CD4-positive, alpha-beta T cell treated with Interleukin-6 for 4 hours (primary cell): ENCODE results near the gene GARNL3.
A peak's percentile ranks its signal among the peaks of the same experiment; 100 is the strongest.

Experiments used
- DNase-seq: peaks from one replicate; pipeline ENCODE4 v3.0.0-alpha.2; 2020; ENCODE audit warnings: mixed read lengths

Gene GARNL3

DNA sequence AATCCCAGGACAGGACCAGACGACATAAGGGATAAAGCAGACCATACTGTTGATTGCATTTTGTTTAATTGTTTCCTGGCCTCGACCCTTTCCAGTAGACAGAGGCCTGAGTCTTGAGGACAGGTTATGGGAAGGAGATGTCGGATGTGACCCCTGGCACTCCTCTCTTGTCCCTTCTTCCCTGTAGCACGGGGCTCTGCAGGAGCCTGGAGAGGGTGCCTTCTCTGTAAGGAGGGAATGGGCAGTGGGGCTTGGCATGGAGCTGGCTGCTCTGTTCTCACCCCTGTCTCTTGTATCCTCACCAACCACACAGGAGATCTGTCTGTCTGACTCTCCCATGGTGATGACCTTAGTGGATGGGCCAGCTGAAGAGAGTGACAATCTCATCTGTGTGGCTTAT is 92.3 kb downstream of the GARNL3 start:
- no peak for DNase-seq

GRCh38 chr9:127358023-127358535 is 93.5 kb downstream of the GARNL3 start:
- no peak for DNase-seq

DNA sequence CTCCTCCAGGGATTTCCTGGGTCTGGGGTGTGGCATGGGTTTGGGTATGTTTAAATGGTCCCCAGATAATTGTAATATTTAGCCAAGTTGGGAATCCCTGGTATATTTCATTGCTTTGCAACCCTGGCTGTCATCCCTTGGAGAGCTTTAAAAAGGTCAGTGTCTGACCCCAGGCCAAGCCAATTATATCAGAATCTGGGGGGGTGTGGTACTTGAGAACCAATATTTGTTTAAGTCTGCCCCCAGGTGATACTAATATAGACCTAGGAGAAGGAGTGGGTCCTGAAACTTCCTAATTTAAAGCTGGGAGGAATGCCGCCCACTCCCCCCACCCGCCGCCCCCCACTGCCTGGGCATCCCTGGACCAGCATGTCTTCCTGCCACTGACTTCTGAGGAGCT is 94.2 kb downstream of the GARNL3 start:
- no peak for DNase-seq

GRCh38 chr9:127360250-127360649 is 95.7 kb downstream of the GARNL3 start:
- no peak for DNase-seq

DNA sequence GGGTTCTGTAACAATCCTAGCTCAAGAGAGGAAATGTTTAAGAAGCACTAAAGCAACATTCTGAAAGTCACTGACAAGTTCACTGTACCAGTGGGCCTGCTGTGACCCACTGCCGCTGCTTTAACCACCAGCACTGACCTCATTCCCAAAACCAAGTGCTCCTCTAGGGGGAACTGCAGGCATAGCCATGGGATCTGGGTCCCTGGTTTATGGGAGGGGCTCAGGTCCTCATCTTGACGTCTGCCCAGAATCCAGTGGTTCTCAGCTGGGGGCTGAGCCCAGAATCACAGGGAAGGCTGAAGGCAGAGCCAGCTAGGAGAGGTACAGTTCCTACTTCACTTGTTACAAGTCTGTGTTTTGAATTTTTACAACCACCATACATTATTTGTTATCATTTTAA is 96.3 kb downstream of the GARNL3 start:
- peak; percentile 14 for DNase-seq

- no peak for DNase-seq
Observed at GRCh38 chr9:127361561-127361960, 97.0 kb downstream of the GARNL3 start.

- DNase-seq: no peak
Observed at GRCh38 chr9:127362829-127363228, 98.3 kb downstream of the GARNL3 start.

- DNase-seq: no peak
Observed at GRCh38 chr9:127365461-127365860, 100.9 kb downstream of the GARNL3 start.

GRCh38 chr9:127366594-127366993 is 102.0 kb downstream of the GARNL3 start:
- DNase-seq: no peak

- DNase-seq: no peak
Observed at GRCh38 chr9:127368852-127369402, 104.4 kb downstream of the GARNL3 start.

DNA sequence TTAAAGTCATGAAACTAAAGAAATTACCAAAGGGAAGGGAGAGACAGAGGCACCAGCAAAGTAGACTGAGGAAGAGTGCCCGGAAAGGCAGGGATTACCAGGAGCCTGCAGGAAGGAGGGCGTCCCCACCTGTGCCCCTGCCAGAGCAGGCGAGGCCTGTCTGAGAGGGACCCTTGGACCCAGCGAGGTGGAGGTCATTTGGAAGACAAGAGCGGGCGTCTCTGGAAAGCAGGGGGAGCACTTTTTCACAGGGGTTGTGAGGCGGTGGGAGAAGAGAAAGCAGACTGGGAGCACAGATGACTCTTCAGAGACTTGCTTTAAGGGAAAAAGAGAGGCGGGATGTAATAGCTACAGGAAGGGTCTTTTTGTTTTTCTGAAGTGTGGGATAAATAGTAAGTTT is 104.9 kb downstream of the GARNL3 start:
- no peak for DNase-seq

GRCh38 chr9:127370147-127370579 is 105.6 kb downstream of the GARNL3 start:
- no peak for DNase-seq

DNA sequence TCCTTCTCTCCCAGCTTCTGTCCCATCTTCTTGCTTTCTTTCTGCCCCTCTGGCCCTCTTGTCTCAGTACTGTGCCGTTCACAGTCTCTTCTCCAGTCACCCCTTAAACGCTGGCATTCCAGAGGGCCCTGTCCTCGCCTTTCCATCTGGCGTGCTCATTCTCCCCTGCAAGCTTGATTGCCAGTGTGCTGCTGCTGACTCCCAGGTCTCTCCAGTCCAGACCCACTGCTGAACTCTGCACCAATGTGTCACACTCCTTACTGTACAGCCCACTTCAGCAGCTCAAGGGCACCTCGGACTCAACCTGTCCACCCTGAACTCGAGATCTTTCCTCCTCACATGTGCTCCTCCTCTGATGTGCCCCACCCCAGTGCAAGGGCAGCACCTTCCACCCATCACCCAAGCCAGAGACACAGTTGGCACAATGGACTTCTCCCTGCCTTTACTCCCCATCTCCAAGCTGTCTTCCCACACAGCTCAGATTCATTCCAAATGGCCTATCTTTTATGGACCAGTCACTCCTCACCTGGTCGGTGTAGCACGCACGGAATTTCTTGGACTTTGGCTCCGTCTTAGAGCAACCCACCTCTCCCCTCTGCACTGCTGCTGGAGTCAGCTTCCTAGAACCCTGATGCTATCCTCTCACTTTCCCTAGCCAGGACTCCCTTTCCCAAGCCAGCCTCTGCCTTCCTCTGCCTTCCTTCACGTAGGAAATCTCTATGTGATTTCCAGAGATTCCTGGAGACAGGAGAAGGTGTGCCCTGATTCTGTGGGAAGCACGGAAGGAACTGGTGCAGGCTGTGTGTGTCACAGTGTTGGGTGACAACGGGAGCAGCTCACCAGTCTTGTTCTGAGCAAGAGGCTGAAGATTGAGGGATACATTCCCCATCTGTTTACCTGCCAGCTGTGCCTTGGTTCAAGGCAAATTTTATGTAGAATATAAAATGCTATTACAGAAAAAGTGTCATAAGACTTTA is 106.4 kb downstream of the GARNL3 start:
- no peak for DNase-seq

- DNase-seq: no peak
Observed at GRCh38 chr9:127380479-127380878, 115.9 kb downstream of the GARNL3 start.

GRCh38 chr9:127382541-127382940 is 118.0 kb downstream of the GARNL3 start:
- DNase-seq: no peak

DNA sequence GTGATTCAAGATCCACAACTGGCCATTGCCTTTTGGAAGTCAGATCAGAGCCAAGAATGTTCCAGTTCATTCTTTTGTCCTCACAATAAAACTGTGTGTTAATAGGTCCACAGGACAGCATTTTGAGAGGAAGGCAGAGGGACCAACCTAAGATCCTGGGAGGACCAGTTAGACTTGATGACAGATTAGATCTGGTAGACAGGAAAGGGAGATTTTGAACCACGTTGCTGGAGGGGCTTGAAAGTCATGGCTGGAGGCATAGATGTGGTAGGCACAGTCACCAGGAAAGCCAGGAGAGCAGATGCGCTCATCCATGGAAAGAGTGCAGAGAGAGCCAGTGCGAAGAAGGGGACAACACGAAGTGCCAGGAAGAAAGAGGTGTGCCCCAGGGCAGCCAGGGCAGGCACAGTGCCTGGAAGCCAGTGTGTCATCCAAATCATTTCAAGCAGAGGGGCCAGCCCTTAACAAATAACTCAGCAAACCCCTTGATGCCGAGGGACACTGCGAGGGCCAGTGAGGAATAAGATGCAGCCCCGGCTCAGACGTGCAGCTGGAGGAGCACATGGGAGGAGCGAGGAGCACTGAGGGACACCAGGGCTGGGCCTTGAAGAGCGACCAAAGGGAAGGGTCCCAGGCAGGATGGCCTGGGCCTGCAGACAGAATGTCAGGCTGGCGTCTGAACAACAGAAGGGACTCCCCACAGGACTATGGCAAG is 119.6 kb downstream of the GARNL3 start:
- no peak for DNase-seq

GRCh38 chr9:127384901-127385300 is 120.3 kb downstream of the GARNL3 start:
- DNase-seq: no peak

- DNase-seq: no peak
Observed at GRCh38 chr9:127386249-127386648, 121.7 kb downstream of the GARNL3 start.

- no peak for DNase-seq
Observed at GRCh38 chr9:127386981-127387380, 122.4 kb downstream of the GARNL3 start.

DNA sequence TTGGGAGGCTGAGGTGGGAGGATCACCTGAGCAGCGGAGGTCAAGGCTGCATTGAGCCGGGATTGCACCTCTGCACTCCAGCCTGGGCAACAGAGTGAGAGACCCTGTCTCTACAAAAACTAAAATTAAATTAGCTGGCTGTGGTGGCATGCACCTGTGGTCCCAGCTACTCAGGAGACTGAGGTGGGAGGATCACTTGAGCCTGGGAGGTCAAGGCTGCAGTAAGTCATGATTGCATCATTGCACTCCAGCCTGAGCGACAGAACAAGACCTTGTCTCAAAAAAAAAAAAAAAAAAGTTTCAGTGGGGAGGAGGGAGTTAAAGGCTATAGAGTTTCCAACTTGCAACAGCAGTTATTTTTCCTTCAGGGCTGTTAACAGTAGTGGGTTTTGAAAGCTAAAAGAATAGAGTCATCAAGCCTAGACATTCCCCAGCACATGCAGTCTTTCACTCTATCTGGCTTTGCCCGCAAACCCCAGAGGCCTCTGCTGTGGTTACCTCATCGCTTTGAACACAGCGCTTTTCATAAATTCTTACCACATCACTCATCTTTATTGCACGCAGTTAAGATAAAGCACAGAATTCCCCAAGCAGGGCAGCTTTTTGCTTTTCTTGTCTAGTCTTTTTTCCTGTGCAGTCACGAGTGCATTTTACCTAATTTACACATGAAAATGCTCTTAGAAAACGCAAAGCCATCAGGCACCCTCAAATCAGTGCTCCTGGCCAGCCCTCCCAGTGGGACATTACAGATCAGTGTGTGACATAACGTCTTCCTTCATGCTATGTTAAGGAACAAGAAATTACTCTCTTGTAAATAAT is 123.7 kb downstream of the GARNL3 start:
- DNase-seq: peak; percentile 86

GRCh38 chr9:127388856-127389238 is 124.3 kb downstream of the GARNL3 start:
- DNase-seq: no peak
